ENCODE results near the gene KLHDC9. TPM values are rescaled to one million over a fixed set of nuclear protein-coding genes. Genes with fewer than 3 reads are reported as not detected.

KLHDC9 gene
- polyA plus RNA-seq, 2 donors: 1.8 to 2.5 TPM

GRCh38 chr1:161137881-161138280 is 39.7 kb downstream of the KLHDC9 start:
- WGBS, 2 donors: 77 to 81% methylated on average over 3 of the region's 3 CpGs

DNA sequence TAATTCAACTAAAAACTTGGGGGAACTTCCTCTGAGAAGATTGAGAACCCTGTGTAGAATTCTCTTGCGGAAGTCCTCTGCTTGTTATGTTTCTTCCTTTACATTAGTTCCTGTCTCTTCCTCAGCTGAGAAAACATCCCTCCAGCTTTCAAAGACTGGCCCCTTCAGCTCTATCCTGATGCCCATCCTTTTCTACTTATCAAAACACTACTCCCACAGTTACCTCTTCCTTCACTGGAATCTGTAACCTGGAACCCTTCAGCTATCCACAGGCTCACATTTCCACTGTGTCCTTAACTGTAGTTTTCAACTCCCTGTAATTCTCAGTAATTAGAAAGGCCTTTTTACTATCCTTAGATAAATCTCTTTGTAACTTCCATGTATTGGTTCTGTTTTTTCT is 40.3 kb downstream of the KLHDC9 start:
- H3K36me3 ChIP-seq (ENCODE audit: control insufficient read depth in 2 of 2, insufficient read depth in 2 of 2, low read length in 1 of 2): no peaks in the 10 kb centered on the region
- no peak overlapping the region for H3K27ac ChIP-seq (ENCODE audit: low read depth in 2 of 2, low read length in 1 of 2)
- WGBS, 2 donors: 88 to 90% methylated on average over 1 of the region's 1 CpG
- H3K4me3 ChIP-seq (ENCODE audit: low read depth in 1 of 2, low read length in 2 of 2): no peak overlapping the region
- no peaks in the 10 kb centered on the region for H3K27me3 ChIP-seq (ENCODE audit: control insufficient read depth in 1 of 2, insufficient read depth in 2 of 2, low read length in 2 of 2)
- no peaks in the 10 kb centered on the region for H3K9me3 ChIP-seq (ENCODE audit: control insufficient read depth in 2 of 2, insufficient read depth in 1 of 2, low read depth in 1 of 2, low read length in 1 of 2)
- H3K4me1 ChIP-seq (ENCODE audit: control insufficient read depth in 2 of 2, insufficient read depth in 2 of 2, low read length in 1 of 2): no peaks in the 10 kb centered on the region

More at GRCh38 chr1:161137881-161138280, 39.7 kb downstream of the KLHDC9 start:
- no peaks in the 10 kb centered on the region for H3K36me3 ChIP-seq (ENCODE audit: control insufficient read depth in 2 of 2, insufficient read depth in 2 of 2, low read length in 1 of 2)
- H3K9me3 ChIP-seq (ENCODE audit: control insufficient read depth in 2 of 2, insufficient read depth in 1 of 2, low read depth in 1 of 2, low read length in 1 of 2): no peaks in the 10 kb centered on the region
- no peaks in the 10 kb centered on the region for H3K27me3 ChIP-seq (ENCODE audit: control insufficient read depth in 1 of 2, insufficient read depth in 2 of 2, low read length in 2 of 2)
- H3K27ac ChIP-seq (ENCODE audit: low read depth in 2 of 2, low read length in 1 of 2): no peak overlapping the region
- no peaks in the 10 kb centered on the region for H3K4me1 ChIP-seq (ENCODE audit: control insufficient read depth in 2 of 2, insufficient read depth in 2 of 2, low read length in 1 of 2)
- H3K4me3 ChIP-seq (ENCODE audit: low read depth in 1 of 2, low read length in 2 of 2): no peak overlapping the region

DNA sequence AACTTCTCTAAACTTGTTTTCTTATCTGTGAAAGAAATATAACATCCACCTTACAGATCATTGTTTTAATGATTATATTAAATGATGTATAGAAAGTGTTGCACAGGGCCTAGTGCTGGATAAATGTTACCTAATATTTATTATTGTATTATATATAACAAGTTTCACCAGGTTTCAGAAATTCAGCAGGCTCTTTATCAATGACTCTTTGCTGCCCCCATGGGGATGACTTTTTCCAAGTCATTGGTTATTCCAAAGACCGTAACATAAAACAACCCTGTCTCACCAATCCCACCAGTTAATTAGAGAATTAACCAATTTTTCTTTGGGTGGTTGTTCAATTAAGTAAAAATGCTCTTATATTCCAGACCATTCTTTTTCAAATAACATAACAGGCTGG is 41.6 kb downstream of the KLHDC9 start:
- H3K27ac ChIP-seq (ENCODE audit: low read depth in 2 of 2, low read length in 1 of 2): no peak overlapping the region
- no peaks in the 10 kb centered on the region for H3K36me3 ChIP-seq (ENCODE audit: control insufficient read depth in 2 of 2, insufficient read depth in 2 of 2, low read length in 1 of 2)
- H3K4me1 ChIP-seq (ENCODE audit: control insufficient read depth in 2 of 2, insufficient read depth in 2 of 2, low read length in 1 of 2): no peaks in the 10 kb centered on the region
- no peak overlapping the region for H3K4me3 ChIP-seq (ENCODE audit: low read depth in 1 of 2, low read length in 2 of 2)
- 19 to 42% methylated on average over 1 of the region's 1 CpG for WGBS, 2 donors
- H3K9me3 ChIP-seq (ENCODE audit: control insufficient read depth in 2 of 2, insufficient read depth in 1 of 2, low read depth in 1 of 2, low read length in 1 of 2): no peaks in the 10 kb centered on the region
- H3K27me3 ChIP-seq (ENCODE audit: control insufficient read depth in 1 of 2, insufficient read depth in 2 of 2, low read length in 2 of 2): no peaks in the 10 kb centered on the region

DNA sequence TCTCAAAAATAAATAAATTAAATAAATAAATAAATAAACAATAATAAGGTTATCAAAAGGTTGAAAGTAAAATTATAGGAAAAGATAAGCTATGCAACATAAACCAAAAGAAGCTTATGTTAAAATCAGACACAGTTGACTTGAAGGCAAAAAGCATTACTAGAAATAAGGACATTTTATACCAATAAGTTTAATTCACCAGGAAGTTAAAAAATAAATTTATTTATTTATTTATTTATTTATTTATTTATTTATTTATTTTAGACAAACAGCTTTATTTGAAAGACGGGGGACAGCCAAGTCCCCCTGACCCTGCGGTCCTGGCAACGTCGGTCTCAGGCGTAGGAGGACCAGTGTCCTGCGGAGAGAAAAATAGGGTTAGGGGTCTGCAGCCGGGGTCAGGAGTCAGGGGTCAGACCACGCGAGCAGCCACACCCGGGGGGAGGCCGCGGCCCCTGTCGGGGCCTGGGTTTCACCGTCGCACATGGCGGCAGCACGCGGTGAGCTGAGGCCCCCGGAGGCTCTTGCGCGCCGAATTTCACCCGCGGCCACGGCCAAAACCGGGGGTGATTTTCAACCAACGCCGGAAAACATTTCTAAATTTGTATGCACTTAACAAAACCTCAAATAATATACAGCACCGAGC is 42.7 kb downstream of the KLHDC9 start:
- Histone ChIP-seq H3K27ac (ENCODE audit: low read depth in 2 of 2, low read length in 1 of 2) (no peak overlapping the region), H3K4me3 (ENCODE audit: low read depth in 1 of 2, low read length in 2 of 2) (no peak overlapping the region), H3K4me1 (ENCODE audit: control insufficient read depth in 2 of 2, insufficient read depth in 2 of 2, low read length in 1 of 2) (no peaks in the 10 kb centered on the region), H3K9me3 (ENCODE audit: control insufficient read depth in 2 of 2, insufficient read depth in 1 of 2, low read depth in 1 of 2, low read length in 1 of 2) (no peaks in the 10 kb centered on the region), H3K36me3 (ENCODE audit: control insufficient read depth in 2 of 2, insufficient read depth in 2 of 2, low read length in 1 of 2) (no peaks in the 10 kb centered on the region), H3K27me3 (ENCODE audit: control insufficient read depth in 1 of 2, insufficient read depth in 2 of 2, low read length in 2 of 2) (no peaks in the 10 kb centered on the region)
- WGBS, 2 donors: 93 to 96% methylated on average over 29 of the region's 29 CpGs

DNA sequence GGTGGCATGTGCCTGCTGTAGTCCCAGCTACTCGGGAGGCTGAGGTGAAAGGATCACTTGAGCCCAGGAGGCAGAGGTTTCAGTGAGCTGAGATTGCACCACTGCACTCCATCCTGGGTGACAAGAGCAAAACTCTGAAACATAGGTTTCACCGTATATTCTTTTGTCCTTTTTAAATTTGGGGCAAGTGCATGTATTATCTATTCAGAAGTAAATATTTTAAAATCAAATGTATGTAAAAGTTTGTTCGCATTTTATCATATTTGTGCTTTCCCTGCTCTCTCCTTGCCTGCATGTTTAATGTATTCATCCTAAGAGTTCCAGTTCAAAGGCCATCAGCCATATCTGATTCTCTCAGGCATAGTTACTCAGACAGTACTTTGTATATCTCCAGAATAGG is 47.7 kb downstream of the KLHDC9 start:
- H3K36me3 ChIP-seq (ENCODE audit: control insufficient read depth in 2 of 2, insufficient read depth in 2 of 2, low read length in 1 of 2): no peaks in the 10 kb centered on the region
- no peaks in the 10 kb centered on the region for H3K4me1 ChIP-seq (ENCODE audit: control insufficient read depth in 2 of 2, insufficient read depth in 2 of 2, low read length in 1 of 2)
- 83 to 85% methylated on average over 3 of the region's 3 CpGs for WGBS, 2 donors
- no peak overlapping the region for H3K27ac ChIP-seq (ENCODE audit: low read depth in 2 of 2, low read length in 1 of 2)
- no peak overlapping the region for H3K4me3 ChIP-seq (ENCODE audit: low read depth in 1 of 2, low read length in 2 of 2)
- H3K27me3 ChIP-seq (ENCODE audit: control insufficient read depth in 1 of 2, insufficient read depth in 2 of 2, low read length in 2 of 2): no peaks in the 10 kb centered on the region
- no peaks in the 10 kb centered on the region for H3K9me3 ChIP-seq (ENCODE audit: control insufficient read depth in 2 of 2, insufficient read depth in 1 of 2, low read depth in 1 of 2, low read length in 1 of 2)

Other genes with a start within 250 kb of the KLHDC9 start
- under 1 TPM; 0.35 to 0.41 TPM for gene CD244, start 235.5 kb upstream of the KLHDC9 start, polyA plus RNA-seq
- under 1 TPM; 0.04 to 0.20 TPM for gene ITLN1, start 213.2 kb upstream of the KLHDC9 start, polyA plus RNA-seq
- under 1 TPM; 0.09 to 0.20 TPM for gene ITLN2, start 143.6 kb upstream of the KLHDC9 start, polyA plus RNA-seq
- 10 to 100 TPM; 56.5 to 76.4 TPM for gene F11R, start 77.2 kb upstream of the KLHDC9 start, polyA plus RNA-seq
- 100 to 1,000 TPM in 1 of 2 donors, 10 to 100 TPM in 1; 92.4 to 117 TPM for gene TSTD1, start 59.4 kb upstream of the KLHDC9 start, polyA plus RNA-seq
- 10 to 100 TPM; 37.6 to 50.1 TPM for gene USF1, start 52.4 kb upstream of the KLHDC9 start, polyA plus RNA-seq
- gene ARHGAP30, start 28.5 kb upstream of the KLHDC9 start, polyA plus RNA-seq: 1 to 10 TPM; 7.9 to 9.5 TPM
- gene NECTIN4, start 8.8 kb upstream of the KLHDC9 start, polyA plus RNA-seq: 10 to 100 TPM; 44.9 to 80.5 TPM
- gene PFDN2, start 19.7 kb downstream of the KLHDC9 start, polyA plus RNA-seq: 100 to 1,000 TPM; 116 to 186 TPM
- 10 to 100 TPM; 28.0 to 28.5 TPM for gene NIT1, start 19.7 kb downstream of the KLHDC9 start, polyA plus RNA-seq
- 10 to 100 TPM; 15.5 to 24.4 TPM for gene DEDD, start 34.3 kb downstream of the KLHDC9 start, polyA plus RNA-seq
- 100 to 1,000 TPM in 1 of 2 donors, 10 to 100 TPM in 1; 94.3 to 132 TPM for gene UFC1, start 55.6 kb downstream of the KLHDC9 start, polyA plus RNA-seq
- 10 to 100 TPM; 16.5 to 22.9 TPM for gene USP21, start 61.1 kb downstream of the KLHDC9 start, polyA plus RNA-seq
- gene PPOX, start 68.1 kb downstream of the KLHDC9 start, polyA plus RNA-seq: 10 to 100 TPM; 11.7 to 29.6 TPM
- gene B4GALT3, start 79.1 kb downstream of the KLHDC9 start, polyA plus RNA-seq: 10 to 100 TPM; 18.3 to 18.8 TPM
- gene ADAMTS4, start 100.7 kb downstream of the KLHDC9 start, polyA plus RNA-seq: 1 to 10 TPM in 1 of 2 donors, under 1 TPM in 1; 0.82 to 1.1 TPM
- 10 to 100 TPM; 27.8 to 76.0 TPM for gene NDUFS2, start 104.0 kb downstream of the KLHDC9 start, polyA plus RNA-seq
- gene FCER1G, start 116.9 kb downstream of the KLHDC9 start, polyA plus RNA-seq: 10 to 100 TPM; 10.0 to 14.0 TPM
- gene APOA2, start 125.3 kb downstream of the KLHDC9 start, polyA plus RNA-seq: not detected
- gene TOMM40L, start 127.7 kb downstream of the KLHDC9 start, polyA plus RNA-seq: 10 to 100 TPM in 1 of 2 donors, 1 to 10 TPM in 1; 8.0 to 10.5 TPM
- gene NR1I3, start 139.8 kb downstream of the KLHDC9 start, polyA plus RNA-seq: under 1 TPM in 1 of 2 donors, not detected in 1; 0.07 TPM
- 10 to 100 TPM in 1 of 2 donors, 1 to 10 TPM in 1; 10.0 to 16.2 TPM for gene PCP4L1, start 160.4 kb downstream of the KLHDC9 start, polyA plus RNA-seq
- 1 to 10 TPM; 1.4 to 1.6 TPM for gene MPZ, start 211.6 kb downstream of the KLHDC9 start, polyA plus RNA-seq
- gene SDHC, start 216.0 kb downstream of the KLHDC9 start, polyA plus RNA-seq: 100 to 1,000 TPM in 1 of 2 donors, 10 to 100 TPM in 1; 40.6 to 148 TPM